HG03025 (cell line): ENCODE measurements around the gene IGFALS.

Source experiments
- ATAC-seq: cut with Tn5 transposase; IDR thresholded peaks from one replicate; pipeline ENCODE4 v1.9.1; 2021; ENCODE audit warnings: mild to moderate bottlenecking, moderate library complexity; ENCODE audit not compliant: unreplicated experiment, low FRiP score

The IGFALS gene

DNA sequence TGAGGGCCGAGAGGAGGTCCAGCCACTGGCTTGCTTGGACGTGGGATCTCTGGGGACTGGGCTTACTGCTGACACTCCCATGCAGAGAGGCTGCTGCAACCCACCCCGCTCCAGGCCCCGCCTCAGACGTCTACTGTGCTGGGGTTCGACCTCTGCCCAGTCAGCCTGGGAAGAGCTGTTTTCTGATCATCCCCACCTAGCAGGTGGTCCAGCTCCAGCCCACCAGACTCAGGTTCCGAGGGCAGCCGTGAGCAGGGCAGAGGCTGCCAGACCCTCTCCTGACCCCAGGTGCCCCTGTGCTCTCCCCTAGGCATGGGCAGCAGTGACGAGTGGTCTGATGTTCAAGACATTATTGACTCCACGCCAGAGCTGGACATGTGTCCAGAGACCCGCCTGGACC is 45.6 kb downstream of the IGFALS start:
- ATAC-seq = no peak

DNA sequence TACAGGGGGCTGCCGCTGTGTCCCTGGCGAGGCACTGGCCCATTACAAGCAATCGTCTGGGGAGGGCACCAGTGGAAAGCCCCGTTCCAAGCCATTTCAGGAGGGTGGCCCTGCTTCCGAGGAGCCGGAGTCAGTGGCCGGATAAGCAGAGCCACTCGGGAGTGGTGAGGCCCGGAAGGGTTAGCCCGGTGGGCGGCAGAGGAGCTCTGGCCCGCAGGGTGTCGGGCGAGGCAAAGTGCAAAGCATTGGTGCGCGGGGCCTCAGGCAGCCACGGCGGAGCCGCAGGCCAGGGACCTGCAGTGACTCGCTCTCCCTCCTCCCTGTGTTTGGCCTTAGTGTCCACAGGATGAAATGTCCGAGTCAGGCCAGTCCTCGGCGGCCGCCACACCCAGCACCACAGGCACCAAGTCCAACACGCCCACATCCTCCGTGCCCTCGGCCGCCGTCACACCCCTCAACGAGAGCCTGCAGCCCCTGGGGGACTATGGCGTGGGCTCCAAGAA is 46.8 kb downstream of the IGFALS start:
- ATAC-seq = no peak

- ATAC-seq = no peak
These were observed 47.4 kb downstream of the IGFALS start for GRCh38 chr16:1745900-1746692.

DNA sequence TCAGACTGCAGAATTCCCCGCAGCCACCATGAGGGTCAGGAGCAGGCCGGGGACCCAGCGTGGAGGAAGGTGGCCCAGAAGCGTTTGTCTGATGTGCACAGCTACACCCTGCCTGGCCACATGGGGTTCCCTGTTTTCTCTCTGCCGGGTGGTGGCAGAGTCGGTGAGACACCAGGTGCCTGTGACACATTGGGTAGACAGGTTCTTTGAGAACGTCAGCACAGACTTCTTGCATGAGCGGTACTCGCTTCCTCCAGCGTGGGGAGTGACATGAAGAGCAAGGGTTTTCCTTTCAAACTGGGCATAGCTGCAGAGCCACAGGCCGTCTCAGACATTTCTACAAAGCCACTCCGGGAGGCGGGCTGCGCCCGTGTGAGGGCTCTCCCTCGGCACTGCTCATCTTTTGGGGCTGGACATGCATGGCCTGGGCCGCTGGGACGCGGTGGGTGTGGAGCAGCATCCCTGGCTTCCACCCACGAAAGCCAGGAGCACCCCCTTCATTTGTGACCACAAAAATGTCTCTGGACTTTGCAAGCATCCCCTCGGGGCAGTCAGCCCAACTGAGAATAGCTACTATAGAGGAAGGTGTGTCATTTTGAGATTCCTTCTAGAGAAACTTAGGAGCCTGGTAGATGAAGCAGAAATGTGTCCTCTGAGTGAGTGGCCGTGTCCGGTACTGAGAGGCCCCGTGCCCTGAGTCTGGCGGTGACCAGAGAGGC is 48.2 kb downstream of the IGFALS start:
- ATAC-seq = no peak

DNA sequence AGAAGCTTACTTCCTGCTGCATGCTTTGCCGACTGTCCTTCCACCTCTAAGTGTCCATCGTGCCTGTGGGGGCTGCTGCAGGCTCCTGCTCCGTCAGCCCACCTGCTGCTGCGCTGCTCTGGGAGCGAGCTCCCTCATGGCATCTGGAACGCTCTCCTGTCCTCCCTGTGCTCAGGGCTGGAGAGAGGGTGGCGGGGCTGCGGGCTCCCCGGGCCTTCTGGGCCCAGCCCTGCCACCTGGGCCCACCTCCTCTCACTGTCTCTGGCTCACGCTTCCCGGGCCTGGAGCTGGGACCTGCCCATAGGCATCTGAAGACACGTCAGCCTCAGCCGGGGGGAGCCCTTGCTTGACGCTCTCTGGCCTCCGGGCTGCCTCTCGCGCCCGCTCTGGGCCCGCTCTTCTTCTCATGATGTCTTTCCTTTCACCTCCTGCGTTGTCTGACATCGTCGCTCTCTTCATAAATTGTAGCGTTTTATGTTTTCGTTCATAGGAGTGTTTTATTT is 49.1 kb downstream of the IGFALS start:
- ATAC-seq = no peak

DNA sequence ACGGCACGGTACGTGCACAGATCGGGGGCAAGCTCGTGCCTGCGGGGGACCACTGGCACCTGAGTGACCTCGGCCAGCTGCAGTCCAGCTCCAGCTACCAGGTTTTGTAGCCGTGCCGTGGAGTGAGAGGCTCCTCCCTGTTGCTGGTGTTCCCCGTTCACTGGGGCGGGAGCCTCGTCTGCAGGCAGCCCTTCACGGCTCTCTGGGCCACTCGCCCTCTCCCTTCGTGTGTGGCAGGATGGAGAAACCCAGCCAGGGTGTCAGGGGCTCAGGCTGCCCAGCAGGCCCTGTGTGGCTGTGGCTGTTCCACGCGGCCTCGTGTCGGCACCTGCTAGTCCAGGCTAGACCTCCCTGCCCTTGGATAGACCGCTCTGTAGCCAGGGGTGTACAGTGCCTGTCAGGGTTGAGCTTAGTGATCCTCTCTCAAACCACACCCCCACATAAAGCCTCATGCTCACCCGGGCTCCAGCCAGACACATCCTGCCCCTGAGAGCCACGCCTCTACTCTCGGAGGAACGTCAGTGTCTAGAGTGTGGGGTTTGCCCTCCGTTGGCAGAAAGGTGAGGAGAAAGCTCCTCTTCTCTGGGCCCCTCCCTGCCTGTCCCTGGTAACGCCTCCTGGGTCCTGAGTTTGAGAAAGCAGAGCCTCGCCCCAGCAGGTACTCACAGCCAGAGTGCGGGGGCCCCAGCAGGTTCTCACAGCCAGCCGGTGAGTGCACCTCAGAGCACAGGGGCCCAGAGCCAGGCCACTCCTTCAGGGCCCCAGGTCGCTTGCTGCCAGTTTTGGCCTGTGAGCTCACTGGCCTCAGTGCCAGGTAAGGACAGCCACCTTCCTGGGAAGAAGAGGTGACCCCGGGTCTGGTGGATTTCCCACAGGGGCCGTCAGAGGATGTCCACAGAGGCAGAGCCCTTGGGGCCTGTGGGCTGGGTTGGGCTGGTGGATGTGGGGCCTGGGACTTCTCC is 49.8 kb downstream of the IGFALS start:
- no peak for ATAC-seq

- ATAC-seq = no peak
These were observed 51.8 kb downstream of the IGFALS start for GRCh38 chr16:1741553-1742165.

GRCh38 chr16:1740781-1741490 is 52.6 kb downstream of the IGFALS start:
- ATAC-seq = no peak
